OCI-LY7 (cell line): ENCODE measurements around the gene FANCC. TPM values are rescaled to one million over a fixed set of nuclear protein-coding genes. Genes with fewer than 3 reads are reported as not detected.

Experiments
- BruUV-seq: library from RNA; stranded (reverse); fragments of 400-500 nt; replicated peaks from 2 replicates; lab custom pipeline; 2021; lab: Mats Ljungman, UMichigan
- CTCF ChIA-PET: fragments of 300-600 bp; sonication (Branson Sonifier 250); formaldehyde crosslinking; loops from one replicate; lab custom pipeline; 2022; ENCODE audit warnings: antibody characterized with exemption; ENCODE audit not compliant: unreplicated experiment; lab: Charles Lee
- POLR2A ChIA-PET: fragments of 300-600 bp; sonication (Branson Sonifier 250); formaldehyde crosslinking; loops from one replicate; lab custom pipeline; 2022; ENCODE audit warnings: antibody characterized with exemption; lab: Charles Lee
- DNase-seq: peaks from one replicate; pipeline ENCODE4 v3.0.0-alpha.2; 2015; ENCODE audit warnings: low spot score
- H2AFZ ChIP-seq: fragments of 200-600 bp; sonication (generic), shearing (Covaris generic); 2 replicates; pipeline ENCODE4 v1.6.1; 2014; ENCODE audit warnings: mild to moderate bottlenecking, antibody characterized with exemption, low read length, moderate library complexity
- H3K27ac ChIP-seq: fragments of 200-600 bp; sonication (generic); 2 replicates; pipeline ENCODE4 v1.5.1; 2014; ENCODE audit warnings: mixed run types, low read depth, mild to moderate bottlenecking, moderate library complexity, low read length, inconsistent platforms; ENCODE audit not compliant: poor library complexity, severe bottlenecking
- H3K36me3 ChIP-seq: fragments of 200-600 bp; sonication (generic); 2 replicates; pipeline ENCODE4 v1.6.1; 2014; ENCODE audit warnings: mild to moderate bottlenecking, antibody characterized with exemption, low read length, moderate library complexity, mixed read lengths; ENCODE audit not compliant: insufficient read depth
- H3K4me1 ChIP-seq: fragments of 200-600 bp; sonication (generic); 2 replicates; pipeline ENCODE4 v1.5.1; 2014; ENCODE audit warnings: mild to moderate bottlenecking, low read length; ENCODE audit not compliant: insufficient read depth, poor library complexity, severe bottlenecking
- H3K4me2 ChIP-seq: fragments of 200-600 bp; sonication (generic); 2 replicates; pipeline ENCODE4 v1.6.1; 2014; ENCODE audit warnings: mild to moderate bottlenecking, low read length
- H3K4me3 ChIP-seq: fragments of 200-600 bp; sonication (generic); 2 replicates; pipeline ENCODE4 v1.5.1; 2014; ENCODE audit warnings: mild to moderate bottlenecking, low read depth, low read length; ENCODE audit not compliant: poor library complexity, severe bottlenecking
- H3K79me2 ChIP-seq: fragments of 200-600 bp; sonication (generic); 2 replicates; pipeline ENCODE4 v1.6.1; 2016; ENCODE audit warnings: low read depth, mild to moderate bottlenecking, low read length, moderate library complexity, mixed read lengths; ENCODE audit not compliant: insufficient read depth
- H3K9me2 ChIP-seq: fragments of 200-600 bp; sonication (generic); 2 replicates; pipeline ENCODE4 v1.6.1; 2016; ENCODE audit warnings: mild to moderate bottlenecking, low read length, mixed read lengths; ENCODE audit not compliant: insufficient read depth
- H3K9me3 ChIP-seq: fragments of 200-600 bp; sonication (generic); 2 replicates; pipeline ENCODE4 v1.6.1; 2014; ENCODE audit warnings: mild to moderate bottlenecking, mixed run types, low read length, mixed read lengths
- H4K20me1 ChIP-seq: fragments of 200-600 bp; sonication (generic); 2 replicates; pipeline ENCODE4 v1.6.1; 2014; ENCODE audit warnings: mild to moderate bottlenecking, antibody characterized with exemption, low read length, moderate library complexity, mixed read lengths; ENCODE audit not compliant: insufficient read depth
- EZH2phosphoT487 ChIP-seq: fragments of 200-600 bp; sonication (generic); IDR thresholded peaks from 2 replicates; pipeline ENCODE4 v1.6.1; 2018; ENCODE audit warnings: low read depth, borderline replicate concordance, mild to moderate bottlenecking, mixed run types, antibody characterized with exemption, low read length, moderate library complexity, mixed read lengths
- intact Hi-C: fragments of 100-400 bp; cut with micrococcal nuclease; formaldehyde crosslinking; loops from one replicate; pipeline ENCODE4 v1.10.0; 2022; ENCODE audit not compliant: unreplicated experiment
- total RNA-seq, 2 experiments: library from RNA; depleted of rRNA in 1 of 2; stranded (reverse); fragments of >200 nt in 1 of 2; shearing (Covaris generic) in 1 of 2; gene quantifications; 2 replicates each; pipeline ENCODE4 v1.2.3, GENCODE V29; 2014 to 2022
- TF ChIP-seq, protein P1 (sequence below): fragments of 200-600 bp; sonication (generic); conservative IDR thresholded peaks from 2 replicates; pipeline ENCODE4 v1.5.1; 2014; ENCODE audit warnings: mild to moderate bottlenecking, antibody characterized with exemption, low read length, moderate library complexity, mixed read lengths

FANCC gene
- total RNA-seq, 2 experiments from 2014 or later, result 13.9 to 28.7 TPM

DNA sequence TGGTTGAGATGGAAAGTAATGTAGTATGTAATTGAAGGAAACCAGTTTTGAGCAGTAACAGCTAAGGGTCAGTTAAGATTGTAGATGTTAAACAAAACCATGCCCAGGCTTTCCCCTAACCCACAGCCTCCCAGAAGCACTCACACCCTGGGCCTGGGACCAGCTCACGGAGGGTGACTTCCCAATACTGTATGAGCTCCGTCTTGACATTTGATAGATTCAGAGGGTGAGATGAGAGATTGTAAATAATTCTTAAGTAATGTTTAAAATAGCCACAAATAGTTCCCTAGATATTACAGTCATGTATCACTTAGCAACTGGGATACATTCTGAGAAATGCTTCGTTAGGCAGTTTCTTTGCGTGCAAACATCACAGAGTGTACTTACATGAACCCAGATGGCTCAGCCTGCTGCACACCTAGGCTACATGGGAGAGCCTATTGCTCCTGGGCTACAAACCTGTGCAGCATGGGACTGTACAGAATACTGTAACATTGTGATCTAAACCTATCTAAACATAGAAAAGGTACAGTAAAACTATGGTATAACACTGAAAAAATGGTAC, 140.7 kb downstream of the FANCC start:
- Histone ChIP-seq H3K36me3 (no peaks in the 10 kb centered on the region), H3K79me2 (no peaks in the 10 kb centered on the region), H3K9me2 (no peaks in the 10 kb centered on the region), H3K9me3 (no peaks in the 10 kb centered on the region), H4K20me1 (no peaks in the 10 kb centered on the region), H2AFZ (no peak overlapping the region), H3K4me2 (no peak overlapping the region), H3K4me3 (no peak overlapping the region), H3K27ac (no peak overlapping the region), H3K4me1 (no peaks in the 10 kb centered on the region)
- no peak for DNase-seq
- ChIA-PET POLR2A (no interaction called here), CTCF (no interaction called here)
- BruUV-seq, result no TSS peak
- TF ChIP-seq EZH2phosphoT487, result no peak
- TF ChIP-seq, protein P1, sequence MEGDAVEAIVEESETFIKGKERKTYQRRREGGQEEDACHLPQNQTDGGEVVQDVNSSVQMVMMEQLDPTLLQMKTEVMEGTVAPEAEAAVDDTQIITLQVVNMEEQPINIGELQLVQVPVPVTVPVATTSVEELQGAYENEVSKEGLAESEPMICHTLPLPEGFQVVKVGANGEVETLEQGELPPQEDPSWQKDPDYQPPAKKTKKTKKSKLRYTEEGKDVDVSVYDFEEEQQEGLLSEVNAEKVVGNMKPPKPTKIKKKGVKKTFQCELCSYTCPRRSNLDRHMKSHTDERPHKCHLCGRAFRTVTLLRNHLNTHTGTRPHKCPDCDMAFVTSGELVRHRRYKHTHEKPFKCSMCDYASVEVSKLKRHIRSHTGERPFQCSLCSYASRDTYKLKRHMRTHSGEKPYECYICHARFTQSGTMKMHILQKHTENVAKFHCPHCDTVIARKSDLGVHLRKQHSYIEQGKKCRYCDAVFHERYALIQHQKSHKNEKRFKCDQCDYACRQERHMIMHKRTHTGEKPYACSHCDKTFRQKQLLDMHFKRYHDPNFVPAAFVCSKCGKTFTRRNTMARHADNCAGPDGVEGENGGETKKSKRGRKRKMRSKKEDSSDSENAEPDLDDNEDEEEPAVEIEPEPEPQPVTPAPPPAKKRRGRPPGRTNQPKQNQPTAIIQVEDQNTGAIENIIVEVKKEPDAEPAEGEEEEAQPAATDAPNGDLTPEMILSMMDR, result no peak
- intact Hi-C loops, result no loop called here

DNA sequence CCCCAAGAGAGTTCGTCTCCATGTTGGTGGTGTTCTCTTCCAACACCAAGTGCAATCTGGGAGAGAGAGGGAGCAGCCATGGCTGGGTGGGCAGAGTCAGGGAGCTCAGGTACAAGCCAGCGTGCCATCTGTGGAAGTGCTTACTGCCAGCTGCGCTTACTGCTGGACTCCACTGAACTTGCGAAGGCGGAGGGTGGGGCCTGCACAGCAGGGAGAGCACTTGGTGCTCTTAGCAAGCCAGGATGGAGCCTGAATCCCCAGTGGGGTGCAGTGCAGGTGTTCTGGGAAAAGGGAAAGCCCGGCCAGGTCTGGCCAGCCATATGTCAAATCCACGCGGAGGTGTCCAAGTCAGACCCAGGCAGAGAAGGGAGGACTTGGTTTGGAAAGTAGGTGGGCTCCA, 142.0 kb downstream of the FANCC start:
- ChIA-PET POLR2A (no interaction called here), CTCF (no interaction called here)
- intact Hi-C loops, result no loop called here
- Histone ChIP-seq H3K36me3 (no peaks in the 10 kb centered on the region), H3K27ac (no peak overlapping the region), H3K4me3 (no peak overlapping the region), H2AFZ (no peak overlapping the region), H3K79me2 (no peaks in the 10 kb centered on the region), H3K4me1 (peaks cover 8% of the 10 kb centered on the region), H3K9me2 (no peaks in the 10 kb centered on the region), H4K20me1 (no peaks in the 10 kb centered on the region), H3K4me2 (no peak overlapping the region), H3K9me3 (no peaks in the 10 kb centered on the region)
- no peak for DNase-seq
- no TSS peak for BruUV-seq
- TF ChIP-seq EZH2phosphoT487, result no peak
- TF ChIP-seq, protein P1, result no peak

DNA sequence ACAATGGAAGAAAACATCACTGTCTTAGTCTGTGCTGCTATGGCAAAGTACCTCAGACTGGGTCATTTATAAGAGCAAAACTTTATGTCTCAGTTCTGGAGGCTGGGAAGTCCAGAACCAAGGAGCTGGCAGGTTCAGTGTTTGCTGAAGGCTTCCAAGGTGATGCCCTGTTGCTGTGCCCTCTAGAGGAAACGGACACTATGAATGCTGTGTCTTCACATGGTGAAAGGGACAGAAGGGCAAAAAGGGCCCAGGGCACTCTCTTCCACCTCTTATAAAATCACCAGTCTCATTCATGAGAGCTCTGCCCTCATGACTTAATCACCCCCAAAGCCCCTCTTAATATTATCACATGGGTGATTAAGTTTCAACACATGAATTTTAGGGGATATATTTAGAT, 143.5 kb downstream of the FANCC start:
- Histone ChIP-seq H3K36me3 (peaks cover 7% of the 10 kb centered on the region; the same call in 1 of the 2 replicates), H3K4me2 (no peak overlapping the region), H3K4me3 (no peak overlapping the region), H3K4me1 (peaks cover 8% of the 10 kb centered on the region), H3K9me3 (no peaks in the 10 kb centered on the region), H3K9me2 (no peaks in the 10 kb centered on the region), H4K20me1 (no peaks in the 10 kb centered on the region), H2AFZ (no peak overlapping the region), H3K79me2 (no peaks in the 10 kb centered on the region), H3K27ac (no peak overlapping the region)
- POLR2A ChIA-PET, result interaction anchor here (0.6 kb wide), 1 partner anchor 77 kb away, joined by 3 read pairs; no protein-coding TSS in a partner anchor
- CTCF ChIA-PET, result no interaction called here
- DNase-seq, result no peak
- intact Hi-C loops, result no loop called here
- BruUV-seq, result no TSS peak
- no peak for TF ChIP-seq EZH2phosphoT487
- TF ChIP-seq, protein P1, result no peak
